Measurements from ENCODE around the gene TRPM1. TPM values are rescaled to one million over a fixed set of nuclear protein-coding genes. Genes with fewer than 3 reads are reported as not detected.

TRPM1 gene
- total and polyA plus RNA-seq, 12 donors = 0.34 TPM; not detected in 11

MicroRNA genes within 50 kb of the gene (microRNA counts, 767-probe panel; counts per million panel counts)
- 0 counts per million in 2 donors for microRNA hsa-miR-211-5p

Small RNA genes lying within 50 kb of the gene (microRNA-seq; reads per million reads assigned to microRNA genes)
- gene MIR211 = 0 to 0.45 (median 0) reads per million in 3 donors

Small RNA genes lying within 50 kb of the gene (small RNA-seq; reads per million reads assigned to genes)
- gene MIR211 (0 reads per million in 2 donors), gene RNU6-466P (0 reads per million in 2 donors)

Other genes starting within 250 kb of the TRPM1 start
- 10 to 100 TPM in 8 of 9 donors, 1 to 10 TPM in 1; 5.7 to 30.0 (median 18.1) TPM for gene FAN1, start 197.8 kb downstream of the TRPM1 start, total RNA-seq
- 10 to 100 TPM; 15.3 to 21.9 (median 18.6) TPM for gene FAN1, start 197.8 kb downstream of the TRPM1 start, polyA plus RNA-seq
- gene MTMR10, start 110.1 kb downstream of the TRPM1 start, total RNA-seq = 10 to 100 TPM; 12.7 to 42.7 (median 26.7) TPM
- gene MTMR10, start 110.1 kb downstream of the TRPM1 start, polyA plus RNA-seq = 10 to 100 TPM in 2 of 3 donors, 1 to 10 TPM in 1; 9.2 to 21.1 (median 17.8) TPM
- gene KLF13, start 225.1 kb upstream of the TRPM1 start, total RNA-seq = 10 to 100 TPM in 8 of 9 donors, 1 to 10 TPM in 1; 8.4 to 65.9 (median 33.7) TPM
- 10 to 100 TPM; 17.3 to 33.5 (median 21.0) TPM for gene KLF13, start 225.1 kb upstream of the TRPM1 start, polyA plus RNA-seq

Data from adrenal gland (tissue), 12 donors.